ENCODE measurements around the gene AGBL4.

AGBL4 gene

DNA sequence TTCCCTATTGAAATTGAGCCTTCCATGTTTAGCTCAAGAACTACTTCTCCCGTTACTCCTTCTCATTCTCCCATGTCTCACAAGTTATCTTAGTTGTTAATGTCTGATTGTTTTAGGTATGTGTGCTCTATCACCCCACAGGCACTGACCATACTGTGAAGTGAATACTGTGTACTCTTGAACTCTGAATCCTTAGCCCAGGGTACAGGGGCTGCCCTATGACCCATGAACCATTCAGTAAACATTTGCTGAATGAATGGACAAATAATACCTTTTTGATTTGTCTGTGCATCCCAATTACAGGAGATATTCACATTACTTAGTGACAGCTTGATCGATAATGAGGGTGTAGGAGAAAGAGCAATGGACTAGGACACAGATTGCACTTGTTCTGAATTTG, 1077.7 kb downstream of the AGBL4 start:
- no peak for DNase-seq (ENCODE audit: low read depth)
- no peak overlapping the region for H3K4me3 ChIP-seq (ENCODE audit: low read length)
- no peak for TF ChIP-seq CTCF (conservative IDR thresholded peaks at IDR 0.05; ENCODE audit: low read length)

GRCh38 chr1:48944811-48945210, 1078.9 kb downstream of the AGBL4 start:
- TF ChIP-seq CTCF (conservative IDR thresholded peaks at IDR 0.05; ENCODE audit: low read length): no peak
- H3K4me3 ChIP-seq (ENCODE audit: low read length): no peak overlapping the region
- no peak for DNase-seq (ENCODE audit: low read depth)

DNA sequence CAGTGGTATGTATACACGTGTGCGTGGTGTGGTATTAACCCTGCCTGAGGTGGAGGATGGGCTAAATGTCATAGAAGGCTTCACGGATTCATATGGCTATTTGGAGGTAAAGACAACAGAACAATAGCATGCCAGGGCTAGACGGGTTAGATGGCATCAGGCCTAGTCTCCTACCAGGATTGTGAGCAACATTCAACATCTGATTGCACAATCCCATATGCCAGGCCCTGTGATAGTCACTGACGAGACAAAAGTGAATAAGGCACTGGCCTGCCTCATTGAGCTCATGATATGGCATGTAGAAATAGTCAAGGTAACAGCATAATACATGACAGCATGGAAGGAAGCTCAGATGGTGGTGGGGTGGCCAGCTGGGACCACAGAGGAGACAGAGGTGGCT, 1079.9 kb downstream of the AGBL4 start:
- no peak overlapping the region for H3K4me3 ChIP-seq (ENCODE audit: low read length)
- TF ChIP-seq CTCF (conservative IDR thresholded peaks at IDR 0.05; ENCODE audit: low read length): no peak
- peak; percentile 70 for DNase-seq (ENCODE audit: low read depth)

- TF ChIP-seq CTCF (conservative IDR thresholded peaks at IDR 0.05; ENCODE audit: low read length): no peak
- no peak overlapping the region for H3K4me3 ChIP-seq (ENCODE audit: low read length)
- peak; percentile 87 for DNase-seq (ENCODE audit: low read depth)
Measured at GRCh38 chr1:48943393-48943792, 1080.4 kb downstream of the AGBL4 start.

DNA sequence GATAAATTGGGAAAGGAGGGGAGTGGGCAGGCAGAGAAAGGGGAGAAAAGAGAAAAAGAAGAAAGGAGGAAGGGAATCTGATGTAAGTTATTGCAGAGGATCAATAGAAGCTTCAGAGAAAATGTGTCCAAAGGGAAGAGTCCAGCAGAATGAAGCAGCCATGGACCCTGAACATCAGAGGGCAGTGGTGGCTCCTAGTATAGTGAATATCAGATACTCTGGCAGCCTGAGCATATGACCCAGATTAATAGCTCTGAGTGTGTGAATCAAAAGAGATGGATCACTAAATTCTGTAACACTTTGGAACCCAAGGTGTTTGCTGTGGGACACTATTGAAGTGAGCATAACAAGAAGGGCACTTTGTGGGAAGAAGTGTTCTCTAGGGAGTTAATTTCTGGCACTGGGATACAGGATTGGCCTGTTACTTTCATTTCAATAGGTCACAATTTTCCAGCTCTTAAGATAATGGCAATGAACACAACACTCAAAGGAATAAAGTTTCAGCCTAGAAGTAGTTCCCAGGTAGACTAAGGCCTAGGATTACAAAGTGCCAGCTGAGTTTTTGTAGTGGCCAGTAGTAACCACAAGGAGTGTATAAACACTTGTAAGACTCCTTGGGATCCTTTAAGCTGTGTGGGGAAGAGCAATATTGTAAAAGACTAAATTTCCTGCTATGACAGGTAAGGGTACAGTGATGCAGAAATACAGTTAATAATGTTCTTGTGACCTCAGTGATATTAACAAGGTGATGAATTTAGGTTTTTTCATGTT, 1082.6 kb downstream of the AGBL4 start:
- no peak for DNase-seq (ENCODE audit: low read depth)
- peak; percentile 45 for TF ChIP-seq CTCF (conservative IDR thresholded peaks at IDR 0.05; ENCODE audit: low read length)
- no peak overlapping the region for H3K4me3 ChIP-seq (ENCODE audit: low read length)

DNA sequence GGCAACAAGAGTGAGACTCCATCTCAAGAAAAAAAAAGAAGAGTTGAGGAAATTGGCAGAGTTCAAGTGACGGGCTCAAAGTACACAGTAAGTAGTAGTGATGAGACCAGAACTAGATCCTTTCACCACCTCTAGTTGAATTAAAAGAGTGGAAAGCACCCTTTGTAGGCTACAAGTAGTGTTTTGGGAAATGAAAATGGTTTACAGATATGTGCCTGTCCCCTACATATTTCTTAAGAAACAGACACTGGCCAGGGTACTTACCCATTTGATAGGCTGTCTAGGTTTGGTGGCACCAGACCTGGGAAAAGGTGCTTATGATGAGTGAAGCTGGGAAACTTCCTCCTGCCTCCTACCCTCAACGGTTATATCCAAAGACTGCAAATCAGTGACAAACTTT, 1083.4 kb downstream of the AGBL4 start:
- no peak overlapping the region for H3K4me3 ChIP-seq (ENCODE audit: low read length)
- no peak for TF ChIP-seq CTCF (conservative IDR thresholded peaks at IDR 0.05; ENCODE audit: low read length)
- no peak for DNase-seq (ENCODE audit: low read depth)

DNA sequence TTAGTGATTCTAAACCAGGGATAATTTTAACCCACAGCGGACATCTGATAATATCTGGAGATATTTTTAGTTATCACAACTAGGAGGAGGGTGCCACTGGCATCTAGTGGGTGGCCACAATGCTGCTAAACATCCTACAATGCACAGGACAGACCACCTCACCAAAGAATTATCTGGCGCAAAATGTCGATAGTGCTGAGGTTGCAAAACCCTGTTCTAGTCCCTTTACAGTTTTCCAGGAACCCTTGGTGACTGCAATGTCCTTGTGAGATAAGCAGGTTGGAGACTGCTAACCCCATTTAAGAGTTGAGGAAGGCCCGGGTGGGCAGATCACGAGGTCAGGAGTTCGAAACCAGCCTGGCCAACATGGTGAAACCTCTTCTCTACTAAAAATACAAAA, 1083.9 kb downstream of the AGBL4 start:
- TF ChIP-seq CTCF (conservative IDR thresholded peaks at IDR 0.05; ENCODE audit: low read length): no peak
- no peak overlapping the region for H3K4me3 ChIP-seq (ENCODE audit: low read length)

More for the DNA sequence above, 1083.9 kb downstream of the AGBL4 start:
- no peak for DNase-seq (ENCODE audit: low read depth)
